Natural killer cell (primary cell): ENCODE data around the gene GALNT12. TPM values are rescaled to one million over a fixed set of nuclear protein-coding genes. Genes with fewer than 3 reads are reported as not detected.

ENCODE experiments used
- ATAC-seq, 3 donors: fragments of 150-1000 bp in 2 of 3; fragments of 200-7000 bp in 1 of 3; cut with Tn5 transposase; 1 replicate in 1 of 3; 2 replicates in 2 of 3; pipeline ENCODE4 v1.10.0; 2021; ENCODE audit warnings: mild to moderate bottlenecking in 2 of 3, moderate library complexity in 2 of 3
- DNase-seq, 2 donors: peaks; one replicate each; pipeline versions ENCODE4 v3.0.0 to v3.0.0-alpha.2; 2013 to 2021; ENCODE audit warnings: mixed read lengths in 1 of 2
- H3K27ac ChIP-seq: one replicate; pipeline ENCODE4 v1.5.1; 2013; ENCODE audit warnings: mild to moderate bottlenecking, low read length
- H3K27me3 ChIP-seq: one replicate; pipeline ENCODE4 v1.6.1; 2013; ENCODE audit warnings: low read length; ENCODE audit not compliant: control insufficient read depth, insufficient read depth
- H3K36me3 ChIP-seq: one replicate; pipeline ENCODE4 v1.6.1; 2013; ENCODE audit warnings: low read length; ENCODE audit not compliant: control insufficient read depth, insufficient read depth
- H3K4me1 ChIP-seq: one replicate; pipeline ENCODE4 v1.6.1; 2013; ENCODE audit warnings: low read length; ENCODE audit not compliant: control insufficient read depth, insufficient read depth
- H3K4me3 ChIP-seq: one replicate; pipeline ENCODE4 v1.5.1; 2013; ENCODE audit warnings: low read length
- H3K9me3 ChIP-seq: one replicate; pipeline ENCODE4 v1.6.1; 2013; ENCODE audit warnings: low read length; ENCODE audit not compliant: control insufficient read depth, insufficient read depth
- H3K27ac Mint-ChIP-seq, 2 donors: one replicate each; pipeline ENCODE4 v1.8.0; 2022; ENCODE audit warnings: mild to moderate bottlenecking in 2 of 2, mixed read lengths in 2 of 2, moderate library complexity in 1 of 2
- H3K27me3 Mint-ChIP-seq, 2 donors: one replicate each; pipeline ENCODE4 v1.8.0; 2022; ENCODE audit warnings: low read depth in 2 of 2, mixed read lengths in 2 of 2
- H3K36me3 Mint-ChIP-seq: one replicate; pipeline ENCODE4 v1.8.0; 2022; ENCODE audit warnings: mixed read lengths
- H3K4me1 Mint-ChIP-seq, 2 donors: one replicate each; pipeline ENCODE4 v1.8.0; 2022; ENCODE audit warnings: mixed read lengths in 2 of 2
- H3K4me3 Mint-ChIP-seq: one replicate; pipeline ENCODE4 v1.8.0; 2022; ENCODE audit warnings: mild to moderate bottlenecking, moderate library complexity, mixed read lengths
- H3K9me3 Mint-ChIP-seq, 2 donors: one replicate each; pipeline ENCODE4 v1.8.0; 2022; ENCODE audit warnings: mixed read lengths in 2 of 2
- WGBS: methylation state at CpG from one replicate; pipeline ENCODE4 v1.1.7; 2013; ENCODE audit warnings: missing lambda C conversion rate; ENCODE audit not compliant: insufficient coverage; 5-methylcytosine and 5-hydroxymethylcytosine counted together
- intact Hi-C: fragments of 100-400 bp; cut with micrococcal nuclease; formaldehyde crosslinking; loops from one replicate; pipeline ENCODE4 v1.14.2; 2022
- total RNA-seq, 4 donors: library from RNA; stranded (reverse); fragments of 120-200 nt in 1 of 4; gene quantifications; one replicate each; pipeline versions ENCODE4 v1.2.3 to v1.2.4, GENCODE V29; 2013 to 2022
- TF ChIP-seq, protein P1 (sequence below): fragments of 200-600 bp; IDR thresholded peaks from one replicate; pipeline ENCODE4 v1.8.0; 2022; ENCODE audit warnings: antibody characterized with exemption

The GALNT12 gene
- total RNA-seq, 3 donors from 2014 or later (not counting 1 experiment from before 2014, with no cell fraction given) = 9.1 to 9.4 (median 9.4) TPM

DNA sequence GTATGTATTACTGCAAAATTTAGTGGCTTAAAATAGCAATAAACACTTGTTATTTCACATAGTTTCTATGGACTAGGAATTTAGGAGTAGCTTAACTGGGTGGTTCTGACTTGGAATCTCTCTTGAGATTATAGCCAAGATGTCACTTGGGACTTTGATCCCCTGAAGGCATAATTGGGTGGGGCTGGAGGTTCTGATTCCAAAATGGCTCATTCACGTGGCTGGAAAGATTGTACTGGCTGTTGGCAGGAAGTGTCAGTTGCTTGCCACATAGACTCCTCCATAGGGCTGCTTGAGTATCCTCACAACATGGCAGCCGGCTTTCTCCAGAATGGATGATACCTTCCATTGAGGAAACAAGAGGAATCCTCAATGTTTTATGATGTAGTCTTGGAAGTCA is 11.3 kb downstream of the GALNT12 start:
- Histone ChIP-seq H3K27ac (no peak overlapping the region), H3K4me1 (no peaks in the 10 kb centered on the region), H3K9me3 (no peaks in the 10 kb centered on the region), H3K27me3 (no peaks in the 10 kb centered on the region), H3K4me3 (no peak overlapping the region), H3K36me3 (no peaks in the 10 kb centered on the region)
- intact Hi-C loops = no loop called here
- H3K4me3 Mint-ChIP-seq = no peak overlapping the region
- H3K27me3 Mint-ChIP-seq = no peaks in the 10 kb centered on the region
- no peaks in the 10 kb centered on the region for H3K9me3 Mint-ChIP-seq
- ATAC-seq (no peak), DNase-seq (no peak)
- no peaks in the 10 kb centered on the region for H3K36me3 Mint-ChIP-seq
- WGBS = 86% methylated on average over 2 of the region's 2 CpGs
- no peak overlapping the region for H3K27ac Mint-ChIP-seq
- H3K4me1 Mint-ChIP-seq = peaks cover 0 to 15% of the 10 kb centered on the region in 2 donors
- TF ChIP-seq, protein P1, sequence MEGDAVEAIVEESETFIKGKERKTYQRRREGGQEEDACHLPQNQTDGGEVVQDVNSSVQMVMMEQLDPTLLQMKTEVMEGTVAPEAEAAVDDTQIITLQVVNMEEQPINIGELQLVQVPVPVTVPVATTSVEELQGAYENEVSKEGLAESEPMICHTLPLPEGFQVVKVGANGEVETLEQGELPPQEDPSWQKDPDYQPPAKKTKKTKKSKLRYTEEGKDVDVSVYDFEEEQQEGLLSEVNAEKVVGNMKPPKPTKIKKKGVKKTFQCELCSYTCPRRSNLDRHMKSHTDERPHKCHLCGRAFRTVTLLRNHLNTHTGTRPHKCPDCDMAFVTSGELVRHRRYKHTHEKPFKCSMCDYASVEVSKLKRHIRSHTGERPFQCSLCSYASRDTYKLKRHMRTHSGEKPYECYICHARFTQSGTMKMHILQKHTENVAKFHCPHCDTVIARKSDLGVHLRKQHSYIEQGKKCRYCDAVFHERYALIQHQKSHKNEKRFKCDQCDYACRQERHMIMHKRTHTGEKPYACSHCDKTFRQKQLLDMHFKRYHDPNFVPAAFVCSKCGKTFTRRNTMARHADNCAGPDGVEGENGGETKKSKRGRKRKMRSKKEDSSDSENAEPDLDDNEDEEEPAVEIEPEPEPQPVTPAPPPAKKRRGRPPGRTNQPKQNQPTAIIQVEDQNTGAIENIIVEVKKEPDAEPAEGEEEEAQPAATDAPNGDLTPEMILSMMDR = no peak

DNA sequence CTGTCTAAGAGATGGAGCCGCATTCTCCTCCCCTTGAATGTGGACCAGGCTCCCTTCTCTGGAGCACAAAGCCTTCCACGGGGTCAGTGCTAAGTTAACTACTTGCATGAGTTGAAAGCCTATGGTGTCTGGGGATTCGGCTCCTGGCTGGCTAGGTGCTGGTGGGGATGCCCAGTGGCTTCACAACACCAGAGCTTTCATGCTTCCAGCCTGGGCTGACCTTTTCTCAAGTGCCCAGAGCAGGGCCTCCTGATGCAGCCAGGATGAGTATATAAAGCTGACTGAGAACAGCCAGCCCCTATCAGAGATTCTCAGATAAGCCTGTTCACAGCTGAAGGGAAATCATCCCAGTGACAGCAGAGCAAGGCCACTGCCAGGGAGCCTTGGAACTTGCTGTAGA is 11.8 kb downstream of the GALNT12 start:
- TF ChIP-seq, protein P1 = no peak
- Histone ChIP-seq H3K27me3 (no peaks in the 10 kb centered on the region), H3K9me3 (no peaks in the 10 kb centered on the region), H3K4me1 (no peaks in the 10 kb centered on the region), H3K36me3 (no peaks in the 10 kb centered on the region), H3K4me3 (no peak overlapping the region), H3K27ac (no peak overlapping the region)
- no peak overlapping the region for H3K4me3 Mint-ChIP-seq
- intact Hi-C loops = no loop called here
- H3K27ac Mint-ChIP-seq = no peak overlapping the region
- WGBS = 98% methylated on average over 3 of the region's 3 CpGs
- no peaks in the 10 kb centered on the region for H3K27me3 Mint-ChIP-seq
- ATAC-seq (no peak), DNase-seq (no peak)
- H3K36me3 Mint-ChIP-seq = no peaks in the 10 kb centered on the region
- H3K4me1 Mint-ChIP-seq = peaks cover 0 to 15% of the 10 kb centered on the region in 2 donors
- H3K9me3 Mint-ChIP-seq = no peaks in the 10 kb centered on the region

DNA sequence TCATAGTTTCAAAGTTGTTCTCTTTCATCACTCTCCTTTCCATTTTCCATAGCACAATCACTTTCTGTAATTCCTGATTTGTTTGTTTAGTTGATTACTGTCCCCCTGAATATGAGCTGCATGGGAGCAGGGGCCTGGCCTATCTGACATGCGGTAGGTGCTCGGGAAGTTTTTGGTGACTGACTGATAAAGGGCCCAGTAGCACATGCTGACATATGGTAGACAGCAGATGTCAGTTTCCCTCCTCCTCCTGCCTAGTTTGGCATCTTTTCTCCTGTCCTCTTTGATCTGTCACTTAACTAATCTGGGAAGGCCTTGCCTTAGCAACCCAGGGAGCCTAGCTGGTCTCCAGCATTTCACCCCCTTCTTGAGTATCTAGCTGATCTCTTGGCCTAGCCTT is 14.4 kb downstream of the GALNT12 start:
- H3K4me3 Mint-ChIP-seq = no peak overlapping the region
- Histone ChIP-seq H3K4me1 (no peaks in the 10 kb centered on the region), H3K27me3 (no peaks in the 10 kb centered on the region), H3K36me3 (no peaks in the 10 kb centered on the region), H3K4me3 (no peak overlapping the region), H3K27ac (no peak overlapping the region), H3K9me3 (no peaks in the 10 kb centered on the region)
- H3K27ac Mint-ChIP-seq = peak overlapping the region in 1 of 2 donors; percentile 75
- no peaks in the 10 kb centered on the region for H3K36me3 Mint-ChIP-seq
- intact Hi-C loops = no loop called here
- TF ChIP-seq, protein P1 = no peak
- no peaks in the 10 kb centered on the region for H3K27me3 Mint-ChIP-seq
- H3K9me3 Mint-ChIP-seq = no peaks in the 10 kb centered on the region
- H3K4me1 Mint-ChIP-seq = peaks cover 0 to 15% of the 10 kb centered on the region in 2 donors
- WGBS = 100% methylated on average over 2 of the region's 2 CpGs
- ATAC-seq = no peak
- no peak for DNase-seq

DNA sequence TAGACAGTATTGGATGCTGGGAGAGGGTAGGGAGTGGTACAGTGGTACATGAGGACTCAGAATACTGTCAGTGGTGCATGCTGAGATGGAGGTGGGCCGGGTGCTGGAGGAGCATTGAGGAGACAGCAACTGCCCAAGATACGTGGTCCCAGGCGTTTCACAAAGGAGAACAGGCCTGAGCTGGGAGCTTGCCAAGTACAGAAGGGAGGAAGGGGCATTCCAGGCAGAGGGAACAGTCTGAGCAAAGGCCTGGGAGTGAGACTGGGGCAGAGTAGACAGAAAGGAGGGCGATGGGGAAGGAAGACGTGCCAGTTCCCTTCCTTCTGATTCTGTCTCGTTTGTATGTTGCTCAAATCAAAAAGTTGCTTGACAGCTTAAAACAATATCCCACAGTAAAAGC is 15.2 kb downstream of the GALNT12 start:
- ATAC-seq (no peak), DNase-seq (no peak)
- Mint-ChIP-seq H3K36me3 (no peaks in the 10 kb centered on the region), H3K4me1 (peaks cover 0 to 15% of the 10 kb centered on the region in 2 donors), H3K27ac (peak overlapping the region in 1 of 2 donors; percentile 75), H3K9me3 (no peaks in the 10 kb centered on the region), H3K4me3 (no peak overlapping the region), H3K27me3 (no peaks in the 10 kb centered on the region)
- TF ChIP-seq, protein P1 = no peak
- 93% methylated on average over 6 of the region's 6 CpGs for WGBS
- Histone ChIP-seq H3K27me3 (no peaks in the 10 kb centered on the region), H3K9me3 (no peaks in the 10 kb centered on the region), H3K36me3 (no peaks in the 10 kb centered on the region), H3K4me3 (no peak overlapping the region), H3K27ac (no peak overlapping the region), H3K4me1 (no peaks in the 10 kb centered on the region)
- intact Hi-C loops = no loop called here
